B cell (primary cell): Measurements from ENCODE around the gene USP2. TPM values are rescaled to one million over a fixed set of nuclear protein-coding genes. Genes with fewer than 3 reads are reported as not detected.

Source experiments
- ATAC-seq: fragments of 200-7000 bp; cut with Tn5 transposase; one replicate; pipeline ENCODE4 v1.10.0; 2021; ENCODE audit warnings: low read depth, mild to moderate bottlenecking, moderate number of reproducible peaks, moderate library complexity
- CTCF ChIA-PET: fragments of 350-600 bp; sonication (Branson Sonifier 250); formaldehyde crosslinking; loops from one replicate; lab custom pipeline; 2021; ENCODE audit warnings: antibody characterized with exemption, inconsistent platforms; lab: Charles Lee
- POLR2A ChIA-PET: fragments of 350-600 bp; sonication (Branson Sonifier 250); formaldehyde crosslinking; loops from one replicate; lab custom pipeline; 2021; ENCODE audit warnings: antibody characterized with exemption; lab: Charles Lee
- DNase-seq: peaks from one replicate; pipeline ENCODE4 v3.0.0; 2013
- H2AFZ ChIP-seq: 2 replicates; pipeline ENCODE4 v1.6.1; 2012; ENCODE audit warnings: mild to moderate bottlenecking, low read depth, low read length; ENCODE audit not compliant: insufficient read depth, poor library complexity, severe bottlenecking
- H3K27ac ChIP-seq, 2 donors: 1 replicate in 1 of 2; 2 replicates in 1 of 2; pipeline ENCODE4 v1.5.1; 2012 to 2013; ENCODE audit warnings: low read length in 2 of 2, mild to moderate bottlenecking in 2 of 2, moderate library complexity in 1 of 2
- H3K27me3 ChIP-seq, 4 experiments: fragments of 200-600 bp in 1 of 4; sonication (generic) in 1 of 4; replicated peaks in 1 of 4; 1 replicate in 2 of 4; 2 replicates in 2 of 4; pipeline versions ENCODE4 v1.6.1 to v1.7.0; 2013 to 2016; ENCODE audit warnings: low read length in 3 of 4, mild to moderate bottlenecking in 2 of 4, mixed read lengths in 1 of 4, moderate library complexity in 1 of 4; ENCODE audit not compliant: insufficient read depth in 4 of 4, control insufficient read depth in 3 of 4; ENCODE audit errors: control extremely low read depth in 1 of 4
- H3K36me3 ChIP-seq, 2 experiments: replicated peaks in 1 of 2; 1 replicate in 1 of 2; 2 replicates in 1 of 2; pipeline versions ENCODE4 v1.6.1 to v1.7.1; 2013; ENCODE audit warnings: low read length in 1 of 2; ENCODE audit not compliant: insufficient read depth in 2 of 2, control insufficient read depth in 1 of 2; ENCODE audit errors: control extremely low read depth in 1 of 2, extremely low read depth in 1 of 2
- H3K4me1 ChIP-seq, 2 donors: fragments of 200-600 bp in 1 of 2; sonication (generic) in 1 of 2; 1 replicate in 1 of 2; 2 replicates in 1 of 2; pipeline versions ENCODE4 v1.5.1 to v1.6.1; 2013 to 2017; ENCODE audit warnings: low read length in 2 of 2; ENCODE audit not compliant: control insufficient read depth in 2 of 2, insufficient read depth in 2 of 2
- H3K4me2 ChIP-seq: replicated peaks from 2 replicates; pipeline ENCODE3; 2012; ENCODE audit warnings: mild to moderate bottlenecking, low read depth, low read length; ENCODE audit not compliant: poor library complexity, severe bottlenecking
- H3K4me3 ChIP-seq, 5 experiments: fragments of 200-600 bp in 1 of 5; sonication (generic) in 1 of 5; 1 replicate in 3 of 5; 2 replicates in 2 of 5; pipeline versions ENCODE4 v1.5.1 to v1.7.0; 2011 to 2016; ENCODE audit warnings: low read length in 4 of 5, mild to moderate bottlenecking in 4 of 5, low read depth in 2 of 5, control low read depth in 1 of 5, moderate library complexity in 1 of 5; ENCODE audit not compliant: insufficient read depth in 1 of 5; ENCODE audit errors: control extremely low read depth in 1 of 5, extremely low read depth in 1 of 5
- H3K79me2 ChIP-seq: fragments of 200-600 bp; sonication (generic); one replicate; pipeline ENCODE4 v1.6.0; 2016; ENCODE audit warnings: low read length; ENCODE audit not compliant: control insufficient read depth, insufficient read depth
- H3K9ac ChIP-seq: fragments of 200-600 bp; sonication (generic); 2 replicates; pipeline ENCODE4 v1.6.1; 2017; ENCODE audit warnings: mild to moderate bottlenecking, low read length, moderate library complexity
- H3K9me3 ChIP-seq, 3 donors: one replicate each; pipeline versions ENCODE4 v1.6.1 to v1.7.1; 2013; ENCODE audit warnings: low read length in 2 of 3; ENCODE audit not compliant: control insufficient read depth in 2 of 3, insufficient read depth in 1 of 3; ENCODE audit errors: control extremely low read depth in 1 of 3
- H4K20me1 ChIP-seq: 2 replicates; pipeline ENCODE4 v1.6.0; 2012; ENCODE audit warnings: mild to moderate bottlenecking, low read length; ENCODE audit not compliant: insufficient read depth, control insufficient read depth, poor library complexity, severe bottlenecking
- H3K27ac Mint-ChIP-seq: one replicate; pipeline ENCODE4 v1.8.0; 2021; ENCODE audit warnings: mixed read lengths
- H3K27me3 Mint-ChIP-seq: one replicate; pipeline ENCODE4 v1.8.0; 2021; ENCODE audit warnings: mixed read lengths
- H3K4me1 Mint-ChIP-seq: one replicate; pipeline ENCODE4 v1.8.0; 2021; ENCODE audit warnings: mixed read lengths
- H3K4me3 Mint-ChIP-seq: one replicate; pipeline ENCODE4 v1.8.0; 2021; ENCODE audit warnings: mixed read lengths
- H3K9me3 Mint-ChIP-seq: one replicate; pipeline ENCODE4 v1.8.0; 2022; ENCODE audit warnings: mixed read lengths; ENCODE audit not compliant: insufficient read depth
- EZH2 ChIP-seq: IDR thresholded peaks from 2 replicates; pipeline ENCODE4 v1.6.1; 2012; ENCODE audit warnings: borderline replicate concordance, low read depth, mild to moderate bottlenecking, moderate library complexity, low read length; ENCODE audit not compliant: insufficient read depth, poor library complexity, severe bottlenecking
- WGBS: methylation state at CpG from one replicate; pipeline ENCODE4 v1.1.5; 2013; ENCODE audit warnings: missing lambda C conversion rate; ENCODE audit not compliant: insufficient coverage; 5-methylcytosine and 5-hydroxymethylcytosine counted together
- intact Hi-C: fragments of 100-400 bp; cut with micrococcal nuclease; formaldehyde crosslinking; loops from one replicate; pipeline ENCODE4 v1.10.0; 2022
- polyA plus RNA-seq: library from polyadenylated mRNA; depleted of rRNA; stranded (reverse); fragments of >200 nt; gene quantifications from 2 replicates; pipeline ENCODE4 v1.2.3, GENCODE V29; 2012
- total RNA-seq, 2 donors: library from RNA; stranded (reverse); fragments of 120-200 nt in 1 of 2; gene quantifications; 1 replicate in 1 of 2; 2 replicates in 1 of 2; pipeline versions ENCODE4 v1.2.3 to v1.2.4, GENCODE V29; 2013 to 2022
- TF ChIP-seq, protein P1 (sequence below): fragments of 200-600 bp; IDR thresholded peaks from one replicate; pipeline ENCODE4 v1.8.0; 2022; ENCODE audit warnings: antibody characterized with exemption, mild to moderate bottlenecking

Gene USP2
- total and polyA plus RNA-seq, 2 donors (not counting 1 experiment from before 2014, with no cell fraction given) = 0.09 TPM; not detected in 1

- H3K4me1 ChIP-seq = peaks cover 14 to 15% of the 10 kb centered on the region in 2 donors
- no peaks in the 10 kb centered on the region for H4K20me1 ChIP-seq
- TF ChIP-seq, protein P1, sequence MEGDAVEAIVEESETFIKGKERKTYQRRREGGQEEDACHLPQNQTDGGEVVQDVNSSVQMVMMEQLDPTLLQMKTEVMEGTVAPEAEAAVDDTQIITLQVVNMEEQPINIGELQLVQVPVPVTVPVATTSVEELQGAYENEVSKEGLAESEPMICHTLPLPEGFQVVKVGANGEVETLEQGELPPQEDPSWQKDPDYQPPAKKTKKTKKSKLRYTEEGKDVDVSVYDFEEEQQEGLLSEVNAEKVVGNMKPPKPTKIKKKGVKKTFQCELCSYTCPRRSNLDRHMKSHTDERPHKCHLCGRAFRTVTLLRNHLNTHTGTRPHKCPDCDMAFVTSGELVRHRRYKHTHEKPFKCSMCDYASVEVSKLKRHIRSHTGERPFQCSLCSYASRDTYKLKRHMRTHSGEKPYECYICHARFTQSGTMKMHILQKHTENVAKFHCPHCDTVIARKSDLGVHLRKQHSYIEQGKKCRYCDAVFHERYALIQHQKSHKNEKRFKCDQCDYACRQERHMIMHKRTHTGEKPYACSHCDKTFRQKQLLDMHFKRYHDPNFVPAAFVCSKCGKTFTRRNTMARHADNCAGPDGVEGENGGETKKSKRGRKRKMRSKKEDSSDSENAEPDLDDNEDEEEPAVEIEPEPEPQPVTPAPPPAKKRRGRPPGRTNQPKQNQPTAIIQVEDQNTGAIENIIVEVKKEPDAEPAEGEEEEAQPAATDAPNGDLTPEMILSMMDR = no peak
- TF ChIP-seq EZH2 = no peak
- H3K79me2 ChIP-seq = no peaks in the 10 kb centered on the region
- peaks cover 0 to 6% (median 0%) of the 10 kb centered on the region in 3 donors for H3K9me3 ChIP-seq
- peaks cover 0 to 21% (median 12%) of the 10 kb centered on the region in 4 experiments for H3K27me3 ChIP-seq
- Mint-ChIP-seq H3K4me3 (no peak overlapping the region), H3K4me1 (peaks cover 13% of the 10 kb centered on the region), H3K27ac (no peak overlapping the region), H3K27me3 (peaks cover 51% of the 10 kb centered on the region), H3K9me3 (peaks cover 3% of the 10 kb centered on the region)
- H3K4me3 ChIP-seq = no peak overlapping the region
- no peak overlapping the region for H3K27ac ChIP-seq
- WGBS = 87% methylated on average over 18 of the region's 19 CpGs
- H2AFZ ChIP-seq = no peak overlapping the region
- no peak overlapping the region for H3K4me2 ChIP-seq
- ATAC-seq (no peak), DNase-seq (no peak)
- H3K36me3 ChIP-seq = no peaks in the 10 kb centered on the region
- intact Hi-C loops = no loop called here
- H3K9ac ChIP-seq = no peak overlapping the region
- POLR2A ChIA-PET = no interaction called here
- CTCF ChIA-PET = no interaction called here
These were observed 36.4 kb upstream of the USP2 start for GRCh38 chr11:119417726-119418540.
